A673 (cell line): ENCODE results near the gene CDH4.

ENCODE experiments used
- EZH2 ChIP-seq: fragments of 200-600 bp; sonication (generic); IDR thresholded peaks from 2 replicates; pipeline ENCODE4 v1.6.1; 2017; ENCODE audit warnings: borderline replicate concordance, low read depth, mild to moderate bottlenecking, mixed read lengths, antibody characterized with exemption, low read length; ENCODE audit not compliant: poor library complexity, severe bottlenecking
- TF ChIP-seq, protein P1 (sequence below): fragments of 300-800, 200-600 bp; sonication (generic); conservative IDR thresholded peaks from 2 replicates; pipeline ENCODE4 v1.5.1; 2017; ENCODE audit warnings: low read depth, mild to moderate bottlenecking, antibody characterized with exemption, low read length, moderate library complexity, mixed read lengths

DNA sequence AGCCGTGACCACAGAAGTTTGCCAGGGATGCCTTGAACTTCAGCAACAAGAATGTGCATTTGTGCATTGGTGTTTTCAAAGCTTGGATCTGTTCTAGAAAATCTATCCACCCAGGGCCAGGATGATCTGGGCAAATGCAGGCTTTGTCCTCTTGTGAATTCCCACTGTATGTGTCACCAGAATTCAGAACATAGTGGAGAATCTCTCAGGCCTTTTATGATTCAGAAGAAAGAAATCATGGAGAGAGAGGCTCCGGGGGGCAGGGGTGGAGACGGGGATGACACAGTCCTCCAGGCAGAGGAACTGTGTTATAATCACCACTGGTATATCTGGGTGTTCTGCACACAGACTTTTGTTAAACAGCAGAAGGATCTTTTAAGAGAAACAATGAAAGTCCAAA is 304.1 kb downstream of the CDH4 start:
- TF ChIP-seq EZH2, result no peak
- TF ChIP-seq, protein P1, sequence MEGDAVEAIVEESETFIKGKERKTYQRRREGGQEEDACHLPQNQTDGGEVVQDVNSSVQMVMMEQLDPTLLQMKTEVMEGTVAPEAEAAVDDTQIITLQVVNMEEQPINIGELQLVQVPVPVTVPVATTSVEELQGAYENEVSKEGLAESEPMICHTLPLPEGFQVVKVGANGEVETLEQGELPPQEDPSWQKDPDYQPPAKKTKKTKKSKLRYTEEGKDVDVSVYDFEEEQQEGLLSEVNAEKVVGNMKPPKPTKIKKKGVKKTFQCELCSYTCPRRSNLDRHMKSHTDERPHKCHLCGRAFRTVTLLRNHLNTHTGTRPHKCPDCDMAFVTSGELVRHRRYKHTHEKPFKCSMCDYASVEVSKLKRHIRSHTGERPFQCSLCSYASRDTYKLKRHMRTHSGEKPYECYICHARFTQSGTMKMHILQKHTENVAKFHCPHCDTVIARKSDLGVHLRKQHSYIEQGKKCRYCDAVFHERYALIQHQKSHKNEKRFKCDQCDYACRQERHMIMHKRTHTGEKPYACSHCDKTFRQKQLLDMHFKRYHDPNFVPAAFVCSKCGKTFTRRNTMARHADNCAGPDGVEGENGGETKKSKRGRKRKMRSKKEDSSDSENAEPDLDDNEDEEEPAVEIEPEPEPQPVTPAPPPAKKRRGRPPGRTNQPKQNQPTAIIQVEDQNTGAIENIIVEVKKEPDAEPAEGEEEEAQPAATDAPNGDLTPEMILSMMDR, result no peak
